GM18870 (cell line): ENCODE measurements around the gene POMT1.
"Not testable (repeated sequence)": the region's sequence is repeated elsewhere in the genome, so short reads cannot be mapped to it uniquely, and the experiment has no call there.

Experiments
- ATAC-seq: cut with Tn5 transposase; IDR thresholded peaks from one replicate; pipeline ENCODE4 v1.9.1; 2021; ENCODE audit warnings: moderate library complexity; ENCODE audit not compliant: unreplicated experiment

The POMT1 gene

DNA sequence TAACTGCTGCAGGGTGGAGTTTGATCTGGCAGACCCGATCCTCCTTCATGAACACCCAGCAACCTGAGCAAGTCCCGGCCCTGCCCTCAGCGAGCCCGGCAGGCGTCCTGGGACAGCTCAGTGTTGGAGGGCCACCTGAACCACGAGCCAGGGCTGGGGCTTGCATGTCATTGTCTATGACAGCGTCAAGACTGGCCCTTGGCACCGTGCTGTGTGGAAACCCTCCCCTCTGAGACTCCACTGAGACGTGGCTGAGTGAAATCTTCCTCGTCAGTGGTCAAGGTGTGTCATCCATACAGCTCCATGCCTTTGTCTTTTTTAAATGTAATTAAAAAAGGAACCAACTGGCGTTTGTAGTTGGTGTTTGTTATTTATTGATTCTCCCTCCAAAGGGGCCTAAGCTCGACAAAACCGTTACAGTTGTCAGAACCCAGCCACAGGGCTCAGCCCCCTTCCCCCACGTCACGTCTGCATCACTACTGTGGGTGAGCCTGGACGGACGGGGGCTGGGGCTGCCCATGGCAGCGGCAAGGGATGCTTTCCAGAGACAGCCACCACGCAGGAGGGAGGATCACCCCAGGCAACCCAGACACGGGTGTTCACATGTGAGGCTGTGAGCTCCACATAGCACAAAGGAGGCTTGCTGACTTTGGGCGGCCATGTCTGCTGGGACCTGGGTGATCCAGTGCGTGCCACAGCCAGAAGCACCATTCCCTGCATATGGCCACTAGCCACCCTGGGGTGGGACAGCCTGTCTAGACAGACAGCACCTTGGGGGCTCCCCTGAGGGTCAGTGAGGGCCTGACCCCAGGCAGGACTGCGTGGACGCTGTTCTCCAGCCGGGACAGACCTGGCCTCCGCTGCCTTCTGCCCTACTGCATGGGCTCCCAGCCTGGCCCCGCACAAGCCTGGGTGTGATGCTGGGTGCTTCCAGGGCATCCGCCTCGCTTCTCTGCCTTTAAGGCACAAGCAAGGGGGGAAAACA lies 21.0 kb downstream of the POMT1 start:
- ATAC-seq, result no peak

DNA sequence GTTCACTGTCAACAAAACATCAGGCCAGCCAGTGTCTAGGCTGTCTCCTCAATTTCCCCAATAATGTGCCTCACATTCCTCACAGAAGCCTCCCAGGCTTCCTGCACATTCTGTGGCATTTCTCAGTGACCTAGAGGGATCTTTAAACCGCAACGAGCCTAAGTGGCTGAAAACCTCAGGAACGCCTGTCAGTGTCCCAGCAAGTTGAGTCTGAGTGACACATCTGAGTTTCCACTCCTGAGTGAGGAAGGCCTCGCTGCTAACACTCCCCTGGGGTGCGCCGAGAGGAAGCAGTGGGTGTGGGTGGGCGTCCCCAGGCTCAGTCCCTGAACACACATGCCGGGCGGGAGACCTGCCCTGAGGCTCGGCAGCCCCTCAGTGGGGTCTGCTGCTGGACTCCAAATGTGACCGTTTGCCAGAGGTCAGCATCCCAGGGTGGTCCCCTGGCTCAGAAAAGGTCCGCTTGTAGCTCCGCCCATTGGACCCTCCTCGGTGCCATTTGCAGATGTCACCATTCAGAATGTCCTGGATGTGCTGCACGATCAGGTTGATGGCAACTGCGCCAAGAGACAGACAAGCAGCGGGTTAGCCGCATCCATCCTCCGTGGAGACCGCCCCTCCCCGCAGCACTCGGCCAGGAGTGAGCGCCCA lies 22.1 kb downstream of the POMT1 start:
- ATAC-seq, result no peak

GRCh38 chr9:131525643-131526565 lies 23.2 kb downstream of the POMT1 start:
- ATAC-seq, result no peak

DNA sequence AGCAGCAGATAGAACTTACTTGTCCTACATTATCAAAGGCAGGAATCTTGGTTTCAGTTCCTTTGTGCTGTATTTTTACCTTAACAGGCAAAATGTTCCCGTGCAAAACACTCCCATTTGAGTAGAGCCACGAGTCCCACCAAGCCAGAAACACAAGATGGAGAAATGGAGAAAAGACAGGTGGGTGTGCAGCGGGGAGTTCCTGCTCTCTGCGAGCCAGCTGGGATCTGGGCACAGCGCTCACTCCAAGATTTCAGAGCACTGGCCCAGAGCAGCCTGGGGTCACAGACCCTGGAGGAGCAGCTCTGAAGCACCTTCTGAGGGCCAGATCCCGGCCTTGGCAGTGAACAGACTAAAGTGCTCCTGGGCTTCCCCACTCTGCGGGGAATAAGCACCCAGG lies 25.5 kb downstream of the POMT1 start:
- ATAC-seq, result no peak

- no peak for ATAC-seq
Observed at GRCh38 chr9:131528886-131529505, 26.3 kb downstream of the POMT1 start.

- no peak for ATAC-seq
Observed at GRCh38 chr9:131529597-131530545, 27.2 kb downstream of the POMT1 start.

GRCh38 chr9:131530546-131530919 lies 27.8 kb downstream of the POMT1 start:
- no peak for ATAC-seq

GRCh38 chr9:131530920-131531832 lies 28.5 kb downstream of the POMT1 start, which contains the start of gene UCK1:
Gene UCK1, minus strand, starts transcription at chr9:131531263. Its CDS starts 89 bp downstream, at chr9:131531174.
- peak; percentile 60 for ATAC-seq

DNA sequence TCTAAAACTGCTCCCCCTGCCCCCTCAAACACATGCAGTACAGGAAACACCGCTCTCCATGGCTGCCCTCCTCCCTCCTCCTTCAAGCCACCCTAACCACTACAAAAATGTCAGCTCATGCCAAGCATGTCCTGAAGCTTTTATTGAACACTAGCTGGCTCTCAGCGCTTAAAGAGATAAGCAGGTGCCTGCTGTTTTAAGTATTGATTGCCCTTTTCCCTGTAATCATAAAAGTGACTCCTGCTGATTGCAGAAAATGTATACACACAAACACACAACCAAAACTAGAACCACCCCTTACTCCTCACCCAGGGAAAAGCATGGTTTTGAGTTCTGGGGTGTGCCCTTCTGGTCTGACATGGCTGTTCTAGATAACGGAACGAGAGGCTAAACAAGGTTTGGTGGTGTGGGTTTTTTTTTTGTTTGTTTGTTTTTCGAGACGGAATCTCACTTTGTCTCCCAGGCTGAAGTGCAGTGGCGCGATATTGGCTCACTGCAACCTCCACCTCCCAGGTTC lies 32.1 kb downstream of the POMT1 start:
- ATAC-seq, result no peak

- no peak for ATAC-seq
Observed at GRCh38 chr9:131537946-131538345, 35.2 kb downstream of the POMT1 start.

- no peak for ATAC-seq
Observed at GRCh38 chr9:131539223-131539923, 36.7 kb downstream of the POMT1 start.

DNA sequence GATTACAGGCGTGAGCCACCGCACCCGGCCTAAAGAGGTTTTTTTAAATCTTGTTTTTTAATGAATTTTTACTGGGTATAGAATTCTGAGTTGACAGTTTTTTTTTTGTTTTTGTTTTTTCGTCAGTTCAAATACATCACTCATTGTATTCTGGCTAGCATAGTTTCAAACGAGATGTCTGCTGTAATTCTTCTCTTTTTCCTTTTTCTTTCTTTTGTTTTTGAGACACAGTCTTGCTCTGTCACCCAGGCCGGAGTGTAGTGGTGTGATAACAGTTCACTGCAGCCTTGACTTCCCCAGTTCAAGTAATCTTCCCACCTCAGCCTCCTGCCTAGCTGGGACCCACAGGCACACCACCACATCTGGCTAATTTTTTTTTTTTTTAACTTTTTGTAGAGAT lies 40.4 kb downstream of the POMT1 start:
- ATAC-seq, result no peak

GRCh38 chr9:131545003-131545785 lies 42.5 kb downstream of the POMT1 start, which contains the start of gene PRRT1B:
Gene PRRT1B, plus strand, starts transcription at chr9:131545523. Its CDS starts 93 bp downstream, at chr9:131545616.
- ATAC-seq, result no peak

DNA sequence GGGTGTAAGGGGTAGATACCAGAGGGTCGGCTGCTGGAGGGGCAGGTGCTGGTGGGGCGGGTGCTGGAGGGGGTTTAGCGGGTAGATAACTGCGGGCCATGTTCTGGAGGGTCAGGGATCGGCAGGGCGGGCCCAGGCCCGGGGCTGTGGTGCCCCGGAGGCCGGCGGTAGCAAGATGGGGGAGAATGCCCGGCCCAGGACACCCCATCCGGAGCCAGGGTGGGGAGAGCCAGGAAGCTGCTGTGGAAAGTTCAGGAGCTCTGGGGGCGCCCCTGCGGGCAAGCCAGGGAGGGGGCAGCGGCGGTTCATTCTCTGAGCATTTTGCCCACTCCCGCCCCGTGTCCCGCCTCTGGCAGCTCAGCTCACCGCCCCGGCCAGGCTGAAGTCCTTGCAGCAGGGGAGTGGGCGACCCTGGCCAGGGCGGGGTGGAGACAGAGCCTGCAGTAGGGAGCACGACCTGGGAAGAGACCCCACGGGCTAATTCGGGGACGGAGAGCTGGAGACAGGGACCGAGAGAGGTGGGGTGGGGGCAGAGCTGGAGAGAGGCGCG lies 43.1 kb downstream of the POMT1 start:
- ATAC-seq, result no peak

DNA sequence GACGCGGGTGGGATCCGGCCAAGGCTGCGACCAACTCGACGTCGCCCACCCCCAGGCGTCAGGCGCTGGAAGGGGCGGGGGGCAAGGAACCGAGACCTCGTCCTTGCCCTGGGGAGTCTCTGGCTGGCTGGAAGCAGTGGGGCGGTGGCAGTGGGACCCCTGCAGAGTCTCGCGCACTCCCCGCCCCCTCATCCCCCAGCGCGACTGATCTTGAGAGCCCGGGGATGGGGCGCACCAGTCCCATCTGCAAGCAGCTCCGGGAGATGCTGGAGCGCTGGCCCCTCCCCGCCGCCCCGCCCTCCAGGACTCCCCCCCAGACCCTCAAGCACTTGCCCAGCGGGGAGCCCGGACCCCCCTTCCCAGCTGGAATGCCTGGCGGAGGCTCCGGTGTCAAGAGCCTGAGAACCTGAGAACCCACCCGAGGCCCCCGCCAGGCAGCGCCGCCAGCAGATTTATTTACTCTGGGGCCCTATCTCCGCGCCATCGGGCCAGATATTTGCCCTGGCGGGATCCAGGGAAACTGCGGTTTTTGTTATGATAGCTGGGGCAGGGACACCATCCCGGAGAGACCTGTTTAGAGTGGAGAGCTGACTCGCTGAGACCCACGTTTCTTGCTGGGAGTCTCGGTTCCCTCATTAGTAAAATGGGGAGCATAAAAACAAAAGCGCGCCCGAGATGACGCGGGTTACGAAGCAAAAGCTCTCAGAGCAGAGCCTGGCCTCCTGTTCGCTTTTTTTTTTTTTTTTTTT lies 43.8 kb downstream of the POMT1 start:
- no peak for ATAC-seq

DNA sequence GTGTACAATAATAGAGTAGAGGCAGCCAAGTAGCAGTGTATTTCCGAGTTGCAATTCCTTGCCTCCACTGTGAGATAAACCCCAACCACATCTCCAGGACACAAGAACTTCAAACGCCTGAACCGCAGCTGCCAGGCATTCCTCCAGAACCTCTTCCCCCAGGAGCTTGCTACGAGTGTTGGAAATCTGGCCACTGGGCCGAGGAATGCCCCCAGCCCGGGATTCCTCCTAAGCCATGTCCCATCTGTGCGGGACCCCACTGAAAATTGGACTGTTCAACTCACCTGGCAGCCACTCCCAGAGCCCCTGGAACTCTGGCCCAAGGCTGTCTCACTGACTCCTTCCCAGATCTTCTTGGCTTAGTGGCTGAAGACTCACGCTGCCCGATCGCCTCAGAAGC lies 46.5 kb downstream of the POMT1 start:
- ATAC-seq, result not testable (repeated sequence)
